ENCODE results near the gene C3orf52.

C3orf52 gene

GRCh38 chr3:112086875-112087524 is 811 bp downstream of the C3orf52 start:
- no peak for DNase-seq (ENCODE audit: low spot score)

DNA sequence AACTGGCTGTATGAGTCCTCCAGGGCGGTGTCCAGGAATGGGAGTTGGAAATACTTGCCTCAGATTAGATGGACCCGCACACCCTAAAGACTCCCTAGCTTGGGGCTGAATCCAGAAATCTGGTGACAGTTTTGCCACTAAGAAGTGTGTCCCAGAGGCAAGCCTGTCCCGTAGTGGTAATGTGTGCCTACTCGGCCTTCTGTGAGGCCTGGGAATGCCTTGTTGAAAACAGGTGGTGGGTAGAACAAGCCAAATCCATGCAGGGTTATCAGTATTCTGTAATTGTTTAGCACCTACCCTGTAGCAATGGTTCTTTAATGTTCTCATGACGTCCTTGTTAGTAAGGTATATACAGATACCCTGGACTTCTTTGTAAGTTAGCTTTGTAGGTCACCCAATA is 1.6 kb downstream of the C3orf52 start:
- no peak for DNase-seq (ENCODE audit: low spot score)

- DNase-seq (ENCODE audit: low spot score): no peak
Measured at GRCh38 chr3:112088944-112089343, 2.8 kb downstream of the C3orf52 start.

DNA sequence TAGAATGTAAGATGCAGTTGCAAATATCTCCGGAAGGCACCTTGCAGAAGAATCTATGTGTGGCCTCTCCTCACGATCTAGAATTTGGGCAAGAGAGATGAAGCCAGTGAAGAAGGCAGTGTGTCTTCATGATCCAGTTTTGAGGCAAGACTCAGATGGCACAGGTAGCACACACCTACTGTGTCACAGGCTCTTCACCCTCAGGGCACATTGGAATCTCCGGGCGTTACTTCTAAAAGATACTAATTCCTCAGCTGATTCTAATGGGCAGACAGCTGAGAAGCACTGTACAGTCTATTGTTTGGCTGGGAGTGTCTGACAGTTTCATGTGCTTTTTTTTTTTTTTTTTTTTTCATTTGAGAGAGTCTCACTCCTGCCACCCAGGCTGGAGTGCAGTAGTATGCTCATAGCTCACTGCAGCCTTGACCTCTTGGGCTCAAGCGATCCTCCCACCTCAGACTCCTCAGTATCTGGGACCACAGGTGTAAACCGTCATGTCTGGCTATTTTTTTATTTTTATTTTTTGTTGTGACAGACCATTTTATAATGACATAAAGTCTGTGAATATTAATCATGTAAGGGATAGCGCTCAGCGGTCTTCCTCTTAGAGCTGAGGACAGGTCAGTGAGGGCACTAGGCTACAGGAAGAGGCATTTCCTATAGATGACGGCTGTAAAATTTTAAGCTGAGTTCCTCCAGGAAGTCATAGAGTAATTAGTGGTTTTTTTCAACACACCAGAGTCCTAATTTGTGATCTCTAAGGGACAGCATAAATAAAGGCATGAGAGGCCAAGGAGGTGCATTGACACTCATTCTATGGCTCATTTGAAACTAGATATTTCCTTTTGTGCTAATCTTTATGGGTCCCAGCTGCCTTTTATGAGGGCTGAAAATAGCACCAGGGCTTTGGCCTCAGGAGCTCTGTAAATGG is 4.0 kb downstream of the C3orf52 start:
- no peak for DNase-seq (ENCODE audit: low spot score)

- no peak for DNase-seq (ENCODE audit: low spot score)
Measured at GRCh38 chr3:112090887-112091586, 4.8 kb downstream of the C3orf52 start.

- DNase-seq (ENCODE audit: low spot score): no peak
Measured at GRCh38 chr3:112092496-112093179, 6.4 kb downstream of the C3orf52 start.

DNA sequence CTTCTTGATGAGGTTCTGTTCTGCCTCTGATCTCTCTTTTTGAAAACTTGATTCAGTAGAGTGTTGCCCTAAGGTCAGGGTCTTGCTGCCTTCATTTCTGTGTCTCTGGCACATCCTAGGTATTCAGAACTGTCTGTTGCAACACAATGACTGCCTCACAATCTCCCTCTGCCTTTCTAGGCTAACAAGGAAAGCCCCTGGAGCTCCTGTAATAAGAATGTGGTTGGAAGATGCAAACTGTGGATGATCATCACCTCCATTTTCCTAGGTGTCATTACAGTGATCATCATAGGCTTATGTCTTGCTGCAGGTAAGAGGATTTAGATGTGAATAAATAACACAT is 7.0 kb downstream of the C3orf52 start:
- DNase-seq (ENCODE audit: low spot score): no peak

DNA sequence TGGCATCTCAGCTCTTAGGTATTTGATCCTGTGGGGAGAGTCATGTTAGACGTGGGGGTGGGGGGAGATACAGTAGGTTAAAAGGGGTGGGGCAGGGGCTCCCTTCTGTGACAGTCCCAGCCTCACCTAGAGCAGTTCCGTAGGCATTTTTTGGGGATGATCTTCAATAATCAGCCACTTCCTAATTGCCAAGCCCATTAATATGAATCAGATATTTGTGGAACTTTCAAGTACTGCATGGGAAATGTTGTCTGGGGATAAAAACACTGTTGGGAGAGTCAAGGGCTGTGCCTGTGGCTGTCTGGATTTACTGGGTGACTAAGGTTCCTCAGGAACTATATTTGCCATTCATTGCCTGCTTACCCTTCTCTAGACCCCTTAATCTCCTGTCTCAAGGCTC is 9.5 kb downstream of the C3orf52 start:
- no peak for DNase-seq (ENCODE audit: low spot score)

DNA sequence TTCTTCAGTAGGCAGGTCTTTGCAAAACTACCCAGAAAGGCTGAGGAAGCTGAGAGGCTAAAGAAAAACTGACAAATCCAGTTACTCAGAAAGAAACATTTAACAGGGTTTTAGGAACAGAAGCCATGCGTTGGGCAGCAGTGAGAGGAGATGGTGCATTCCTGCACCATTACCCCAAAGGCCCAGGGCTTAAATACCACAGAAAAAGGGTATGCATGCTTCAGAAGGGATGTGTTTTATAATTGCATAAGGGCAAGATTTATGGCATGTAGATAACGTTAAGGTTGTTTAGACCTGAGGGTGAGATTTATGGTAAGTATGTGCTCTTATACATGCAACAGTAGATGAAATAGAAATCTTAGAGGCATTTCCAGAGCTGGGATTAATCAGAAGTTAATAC is 10.0 kb downstream of the C3orf52 start:
- DNase-seq (ENCODE audit: low spot score): no peak

GRCh38 chr3:112097378-112097777 is 11.2 kb downstream of the C3orf52 start:
- peak; percentile 4 for DNase-seq (ENCODE audit: low spot score)

DNA sequence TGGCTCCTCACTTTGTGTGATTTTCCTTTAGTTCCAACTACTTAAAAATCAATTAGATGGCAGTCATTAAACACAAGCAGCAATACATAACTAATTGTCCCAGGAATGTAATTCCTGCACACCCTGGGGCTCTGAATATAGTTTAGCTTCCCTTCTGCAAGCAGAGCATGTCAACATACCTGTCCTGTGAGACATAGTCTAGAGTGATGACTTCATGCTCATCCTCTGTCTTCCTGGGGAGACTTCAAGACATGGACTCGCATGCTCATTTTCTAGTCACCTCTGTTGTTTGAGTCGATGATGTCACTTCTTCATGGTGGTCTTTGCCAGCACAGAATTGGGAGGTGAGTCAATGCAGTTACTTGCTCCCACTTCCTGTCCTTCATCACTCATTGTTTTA is 15.7 kb downstream of the C3orf52 start:
- DNase-seq (ENCODE audit: low spot score): no peak

DNA sequence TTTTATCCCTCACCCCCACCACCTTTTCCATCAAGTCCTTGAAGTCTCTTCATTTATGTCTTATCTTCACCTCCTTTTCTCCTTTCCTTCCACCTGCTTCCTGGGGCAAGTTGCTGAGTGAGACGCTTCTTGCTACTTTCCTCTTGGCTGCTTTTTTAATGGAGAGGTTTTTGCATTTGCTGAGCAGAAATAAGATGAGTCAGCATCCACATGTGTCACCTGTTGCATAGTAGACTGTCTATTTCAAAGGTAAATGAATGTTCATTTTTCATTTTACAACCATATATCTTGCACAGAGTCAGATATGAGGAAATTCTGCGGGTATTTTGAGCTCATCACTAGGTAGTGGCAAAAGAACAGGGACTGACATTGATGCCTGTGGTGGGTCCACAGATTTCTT is 18.6 kb downstream of the C3orf52 start:
- DNase-seq (ENCODE audit: low spot score): no peak

DNA sequence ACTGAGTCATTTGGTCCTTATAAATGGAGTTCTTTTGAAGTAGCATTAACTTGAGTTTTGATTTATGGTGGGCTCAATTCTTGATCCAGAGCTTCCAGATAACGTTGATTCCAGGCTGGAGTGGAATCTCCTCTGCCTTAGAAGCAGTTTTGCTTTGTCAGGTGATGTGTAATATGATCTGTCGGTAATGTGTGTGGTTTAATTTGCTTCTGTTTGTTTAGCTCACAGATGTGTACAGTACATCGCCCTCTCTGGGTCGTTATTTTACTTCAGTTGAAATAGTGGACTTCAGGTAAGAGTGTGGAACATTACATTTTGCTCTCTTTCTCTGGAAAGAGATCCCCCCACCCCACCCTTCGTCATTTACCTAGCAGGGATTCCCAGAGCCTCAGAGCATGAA is 23.1 kb downstream of the C3orf52 start:
- no peak for DNase-seq (ENCODE audit: low spot score)

- peak; percentile 42 for DNase-seq (ENCODE audit: low spot score)
Measured at GRCh38 chr3:112111785-112112402, 25.7 kb downstream of the C3orf52 start.

- no peak for DNase-seq (ENCODE audit: low spot score)
Measured at GRCh38 chr3:112114576-112115160, 28.5 kb downstream of the C3orf52 start.

- no peak for DNase-seq (ENCODE audit: low spot score)
Measured at GRCh38 chr3:112115161-112115739, 29.1 kb downstream of the C3orf52 start.

GRCh38 chr3:112115806-112116383 is 29.7 kb downstream of the C3orf52 start:
- DNase-seq (ENCODE audit: low spot score): no peak

GRCh38 chr3:112116748-112117186 is 30.6 kb downstream of the C3orf52 start:
- no peak for DNase-seq (ENCODE audit: low spot score)

GRCh38 chr3:112117415-112117814 is 31.2 kb downstream of the C3orf52 start:
- no peak for DNase-seq (ENCODE audit: low spot score)

GRCh38 chr3:112117841-112118571 is 31.8 kb downstream of the C3orf52 start:
- DNase-seq (ENCODE audit: low spot score): no peak
